ENCODE results near the gene GALNT10.

Gene GALNT10

DNA sequence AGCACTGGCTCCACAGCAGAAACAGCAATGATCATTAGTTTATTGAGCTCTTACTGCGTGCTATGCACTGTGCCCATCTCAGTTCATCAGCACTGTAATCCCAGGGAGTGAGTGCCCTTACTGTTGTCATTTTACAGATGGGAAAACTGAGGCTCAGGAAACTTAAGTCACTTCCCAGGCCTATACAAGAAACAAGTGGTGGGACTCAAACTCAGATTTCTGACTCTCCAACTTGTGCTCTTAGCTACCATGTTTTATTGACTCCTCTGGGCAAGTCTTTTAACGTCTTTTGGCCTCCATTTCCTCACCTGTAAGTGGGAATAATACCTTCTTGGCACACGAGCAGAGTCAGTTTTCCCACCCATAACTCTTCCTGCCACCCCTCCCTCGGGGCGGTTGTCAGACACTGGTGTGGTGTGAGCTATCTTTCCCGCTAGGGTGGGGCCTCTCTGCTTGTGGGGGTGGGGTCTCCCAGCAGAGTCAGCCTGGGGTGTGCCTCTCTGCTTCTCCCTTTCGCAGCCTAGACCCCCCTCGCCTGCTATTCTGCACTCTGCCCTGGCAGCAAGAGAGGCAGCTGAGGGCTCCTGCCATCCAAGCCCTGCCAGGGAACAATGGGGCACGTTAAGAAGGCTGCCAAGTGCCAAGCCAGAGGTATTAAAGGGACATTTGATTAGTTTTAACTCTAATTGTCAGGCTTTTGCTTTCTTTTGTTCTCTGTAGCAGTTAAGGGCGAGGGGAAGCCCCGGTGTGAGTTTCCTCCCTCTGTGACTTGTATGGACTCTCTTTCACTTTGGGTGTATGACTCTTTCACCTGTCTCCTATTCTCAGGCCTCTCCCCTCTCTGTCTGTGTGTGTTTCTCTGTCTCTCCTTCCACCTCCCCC lies 12.1 kb downstream of the GALNT10 start:
- Histone ChIP-seq H3K27ac (no peak overlapping the region), H3K36me3 (no peaks in the 10 kb centered on the region), H3K9me3 (ENCODE audit: severe bottlenecking) (no peaks in the 10 kb centered on the region), H3K4me3 (ENCODE audit: low read depth, low read length) (no peak overlapping the region), H3K27me3 (ENCODE audit: insufficient read depth, low read depth, severe bottlenecking) (no peaks in the 10 kb centered on the region)
- no peak for DNase-seq
- TF ChIP-seq CTCF (IDR thresholded peaks at IDR 0.05; ENCODE audit: low read depth, low read length), result no peak

DNA sequence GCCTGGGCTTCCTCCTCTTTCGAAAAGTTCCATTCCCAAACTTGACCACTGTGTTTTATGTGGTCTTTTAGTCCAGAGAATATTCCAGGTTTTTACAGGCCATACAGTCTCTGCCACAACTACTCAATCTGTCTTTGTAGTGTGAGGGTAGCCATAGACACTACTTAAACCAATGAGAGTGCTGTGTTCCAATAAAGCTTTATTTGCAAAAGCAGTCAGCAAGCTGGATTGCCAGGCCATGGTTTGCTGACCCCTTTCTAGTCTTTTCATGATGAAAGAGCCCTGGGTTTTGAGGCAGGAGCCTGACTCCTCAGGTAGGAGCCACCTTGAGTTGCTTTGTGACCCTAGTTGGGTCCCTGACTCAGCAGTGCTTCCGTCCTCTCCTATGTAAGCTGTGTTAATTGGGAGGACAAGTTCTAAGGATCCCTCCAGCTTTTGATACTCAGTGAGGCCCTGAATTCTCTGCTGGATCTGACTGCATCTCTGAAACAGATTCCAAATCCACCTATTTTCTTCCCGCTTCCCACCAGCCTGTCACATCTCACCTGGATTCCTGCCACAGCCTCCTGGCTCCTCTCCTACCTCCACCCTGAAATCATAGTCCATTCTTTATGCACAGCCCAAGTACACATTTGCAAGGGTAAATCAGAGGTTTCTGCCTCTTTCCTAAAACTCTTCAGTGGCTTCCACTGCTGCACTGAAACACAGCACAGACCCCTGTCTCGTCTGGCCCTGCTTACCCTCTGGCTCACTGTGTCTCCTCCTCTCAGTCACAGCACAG lies 13.5 kb downstream of the GALNT10 start:
- TF ChIP-seq CTCF (IDR thresholded peaks at IDR 0.05; ENCODE audit: low read depth, low read length), result no peak
- Histone ChIP-seq H3K9me3 (ENCODE audit: severe bottlenecking) (no peaks in the 10 kb centered on the region), H3K27ac (no peak overlapping the region), H3K27me3 (ENCODE audit: insufficient read depth, low read depth, severe bottlenecking) (no peaks in the 10 kb centered on the region), H3K36me3 (no peaks in the 10 kb centered on the region), H3K4me3 (ENCODE audit: low read depth, low read length) (no peak overlapping the region)
- DNase-seq, result no peak

DNA sequence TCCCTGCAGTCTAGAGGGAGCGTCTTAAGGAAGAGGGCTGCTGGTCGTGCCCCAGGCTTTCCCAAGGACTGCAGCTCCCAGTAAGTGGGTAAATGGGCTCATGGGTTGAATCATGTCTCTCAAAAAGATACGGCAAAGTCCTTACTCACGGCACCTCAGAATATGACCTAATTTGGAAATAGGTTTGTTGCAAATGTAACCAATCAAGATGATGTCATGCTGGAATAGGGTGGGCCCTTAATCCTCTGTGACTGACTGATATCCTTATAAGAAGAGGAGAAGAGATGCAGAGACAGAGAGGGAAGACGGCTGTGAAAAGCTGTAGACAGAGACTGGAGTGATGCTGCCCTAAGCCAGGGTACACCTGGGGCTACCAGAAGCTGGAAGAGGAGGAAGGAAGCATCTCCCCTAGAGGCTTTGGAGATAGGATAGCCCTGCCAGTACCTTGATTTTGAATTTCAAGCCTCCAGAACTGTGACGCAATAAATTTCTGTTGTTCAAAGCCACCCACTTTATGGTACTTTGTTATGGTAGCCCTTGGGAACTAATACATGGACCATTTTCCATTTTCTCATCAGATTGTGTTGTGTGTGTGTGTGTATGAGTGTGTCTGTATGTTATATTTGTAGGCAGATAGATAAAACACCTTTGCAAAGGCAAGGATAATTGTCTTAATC lies 15.0 kb downstream of the GALNT10 start:
- TF ChIP-seq CTCF (IDR thresholded peaks at IDR 0.05; ENCODE audit: low read depth, low read length), result no peak
- Histone ChIP-seq H3K27me3 (ENCODE audit: insufficient read depth, low read depth, severe bottlenecking) (no peaks in the 10 kb centered on the region), H3K36me3 (no peaks in the 10 kb centered on the region), H3K4me3 (ENCODE audit: low read depth, low read length) (no peak overlapping the region), H3K9me3 (ENCODE audit: severe bottlenecking) (no peaks in the 10 kb centered on the region), H3K27ac (no peak overlapping the region)
- no peak for DNase-seq

DNA sequence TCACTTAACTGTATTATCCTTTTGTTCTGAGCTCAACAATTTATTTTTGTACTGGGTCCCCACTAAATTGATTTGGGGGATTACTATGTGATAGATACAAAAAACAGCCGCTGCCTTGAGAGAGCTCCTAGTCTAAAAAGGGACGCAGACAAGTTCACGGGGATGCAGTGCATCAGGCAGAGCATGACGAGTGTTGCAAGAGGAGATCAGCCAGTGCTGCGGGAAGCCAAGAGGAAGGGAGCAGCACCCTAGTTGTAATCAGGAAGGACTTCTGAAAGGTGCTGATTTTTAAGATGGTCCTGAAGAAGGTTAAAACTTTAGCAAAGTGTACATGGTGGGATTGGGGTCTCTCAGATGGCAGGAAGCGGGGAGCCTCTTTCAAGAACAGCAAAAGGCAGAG lies 15.8 kb downstream of the GALNT10 start:
- no peaks in the 10 kb centered on the region for H3K36me3 ChIP-seq
- no peak overlapping the region for H3K4me3 ChIP-seq (ENCODE audit: low read depth, low read length)
- peak; percentile 30 for DNase-seq
- no peak overlapping the region for H3K27ac ChIP-seq
- no peaks in the 10 kb centered on the region for H3K27me3 ChIP-seq (ENCODE audit: insufficient read depth, low read depth, severe bottlenecking)
- no peak for TF ChIP-seq CTCF (IDR thresholded peaks at IDR 0.05; ENCODE audit: low read depth, low read length)
- H3K9me3 ChIP-seq (ENCODE audit: severe bottlenecking), result no peaks in the 10 kb centered on the region

DNA sequence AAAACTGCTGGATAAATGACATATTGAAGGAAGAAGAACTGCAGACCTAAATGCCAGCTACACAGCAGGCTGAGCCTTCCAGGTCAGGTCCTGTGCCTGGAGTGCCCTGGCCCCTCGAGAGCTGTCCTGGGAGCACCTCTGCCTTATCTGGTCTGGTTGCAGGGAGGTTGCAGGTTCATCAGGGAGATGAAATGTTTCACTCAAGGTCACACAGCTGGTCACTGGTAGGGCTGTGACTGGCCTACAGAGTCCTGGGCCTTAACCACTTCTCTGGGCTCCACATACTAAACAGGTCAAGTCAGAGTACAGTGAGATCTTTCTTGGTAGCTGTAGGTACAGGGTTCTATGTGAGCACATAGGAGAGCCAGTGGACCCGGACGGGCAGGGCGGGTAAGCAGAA lies 16.7 kb downstream of the GALNT10 start:
- Histone ChIP-seq H3K4me3 (ENCODE audit: low read depth, low read length) (no peak overlapping the region), H3K27ac (no peak overlapping the region), H3K9me3 (ENCODE audit: severe bottlenecking) (no peaks in the 10 kb centered on the region), H3K36me3 (no peaks in the 10 kb centered on the region), H3K27me3 (ENCODE audit: insufficient read depth, low read depth, severe bottlenecking) (no peaks in the 10 kb centered on the region)
- no peak for TF ChIP-seq CTCF (IDR thresholded peaks at IDR 0.05; ENCODE audit: low read depth, low read length)
- DNase-seq, result no peak

Data from WERI-Rb-1 (cell line).